Stimulated activated CD8-positive, alpha-beta memory T cell treated with anti-CD3 and anti-CD28 coated beads, Interleukin-12 subunit alpha, Interleukin-12 subunit beta, amount 100 ng/mL, for 24 hours (primary cell): ENCODE results near the gene LHX2.

ENCODE experiments used
- DNase-seq: peaks from one replicate; pipeline ENCODE4 v3.0.0-alpha.2; 2020; ENCODE audit errors: extremely low read depth

Gene LHX2

GRCh38 chr9:124032247-124032646 lies 20.7 kb downstream of the LHX2 start:
- no peak for DNase-seq

- no peak for DNase-seq
Observed at GRCh38 chr9:124033348-124033747, 21.8 kb downstream of the LHX2 start.

GRCh38 chr9:124033967-124034366 lies 22.4 kb downstream of the LHX2 start:
- DNase-seq: no peak

- DNase-seq: no peak
Observed at GRCh38 chr9:124035001-124035650, 23.6 kb downstream of the LHX2 start.

- no peak for DNase-seq
Observed at GRCh38 chr9:124036578-124036977, 25.0 kb downstream of the LHX2 start.

GRCh38 chr9:124037790-124038189 lies 26.2 kb downstream of the LHX2 start:
- DNase-seq: no peak

- no peak for DNase-seq
Observed at GRCh38 chr9:124038239-124038638, 26.7 kb downstream of the LHX2 start.

GRCh38 chr9:124038790-124039633 lies 27.4 kb downstream of the LHX2 start:
- DNase-seq: no peak

- no peak for DNase-seq
Observed at GRCh38 chr9:124040186-124040931, 28.8 kb downstream of the LHX2 start.

GRCh38 chr9:124040935-124041816 lies 29.6 kb downstream of the LHX2 start:
- DNase-seq: no peak

- DNase-seq: no peak
Observed at GRCh38 chr9:124041817-124042116, 30.2 kb downstream of the LHX2 start.

- DNase-seq: no peak
Observed at GRCh38 chr9:124042201-124042721, 30.7 kb downstream of the LHX2 start.

- DNase-seq: no peak
Observed at GRCh38 chr9:124044448-124044847, 32.9 kb downstream of the LHX2 start.

GRCh38 chr9:124045076-124045829 lies 33.7 kb downstream of the LHX2 start:
- no peak for DNase-seq

- DNase-seq: no peak
Observed at GRCh38 chr9:124045830-124046177, 34.2 kb downstream of the LHX2 start.

- DNase-seq: no peak
Observed at GRCh38 chr9:124046189-124046588, 34.6 kb downstream of the LHX2 start.

- no peak for DNase-seq
Observed at GRCh38 chr9:124047251-124047672, 35.7 kb downstream of the LHX2 start.

- DNase-seq: no peak
Observed at GRCh38 chr9:124050955-124051354, 39.4 kb downstream of the LHX2 start.

GRCh38 chr9:124052401-124052800 lies 40.8 kb downstream of the LHX2 start:
- no peak for DNase-seq

- no peak for DNase-seq
Observed at GRCh38 chr9:124054582-124055227, 43.1 kb downstream of the LHX2 start.
